Activated T-cell treated with anti-CD3 and anti-CD28 coated beads for 48 hours (primary cell): ENCODE measurements around the gene LUZP4.
"Not testable (repeated sequence)": the region's sequence is repeated elsewhere in the genome, so short reads cannot be mapped to it uniquely, and the experiment has no call there.

Experiments used
- DNase-seq: peaks from one replicate; pipeline ENCODE4 v3.0.0-alpha.2; 2020; ENCODE audit warnings: low read depth

Gene LUZP4, protein sequence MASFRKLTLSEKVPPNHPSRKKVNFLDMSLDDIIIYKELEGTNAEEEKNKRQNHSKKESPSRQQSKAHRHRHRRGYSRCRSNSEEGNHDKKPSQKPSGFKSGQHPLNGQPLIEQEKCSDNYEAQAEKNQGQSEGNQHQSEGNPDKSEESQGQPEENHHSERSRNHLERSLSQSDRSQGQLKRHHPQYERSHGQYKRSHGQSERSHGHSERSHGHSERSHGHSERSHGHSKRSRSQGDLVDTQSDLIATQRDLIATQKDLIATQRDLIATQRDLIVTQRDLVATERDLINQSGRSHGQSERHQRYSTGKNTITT

DNA sequence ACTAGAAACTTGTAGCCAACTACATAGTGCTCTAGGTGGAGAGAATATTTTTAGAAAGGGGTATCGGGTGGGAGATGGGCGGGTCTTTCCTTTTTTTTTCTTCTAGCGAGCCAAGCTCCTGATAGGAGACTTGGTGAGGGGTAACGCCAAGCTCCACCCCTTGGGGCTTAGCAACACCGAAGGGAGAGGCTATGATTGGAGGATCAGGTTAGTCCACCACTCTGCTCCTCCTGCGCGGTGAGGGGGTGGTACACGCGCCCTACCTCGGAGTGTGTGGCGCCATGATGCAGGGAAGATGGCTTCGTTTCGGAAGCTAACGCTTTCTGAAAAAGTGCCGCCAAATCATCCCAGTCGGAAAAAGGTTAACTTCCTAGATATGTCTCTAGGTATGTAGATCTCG is at the start of gene LUZP4:
Gene LUZP4 (plus strand): TSS at position 251 of the 400 bp plus-strand sequence. CDS start 45 bp downstream, at position 296.
- DNase-seq, result no peak

DNA sequence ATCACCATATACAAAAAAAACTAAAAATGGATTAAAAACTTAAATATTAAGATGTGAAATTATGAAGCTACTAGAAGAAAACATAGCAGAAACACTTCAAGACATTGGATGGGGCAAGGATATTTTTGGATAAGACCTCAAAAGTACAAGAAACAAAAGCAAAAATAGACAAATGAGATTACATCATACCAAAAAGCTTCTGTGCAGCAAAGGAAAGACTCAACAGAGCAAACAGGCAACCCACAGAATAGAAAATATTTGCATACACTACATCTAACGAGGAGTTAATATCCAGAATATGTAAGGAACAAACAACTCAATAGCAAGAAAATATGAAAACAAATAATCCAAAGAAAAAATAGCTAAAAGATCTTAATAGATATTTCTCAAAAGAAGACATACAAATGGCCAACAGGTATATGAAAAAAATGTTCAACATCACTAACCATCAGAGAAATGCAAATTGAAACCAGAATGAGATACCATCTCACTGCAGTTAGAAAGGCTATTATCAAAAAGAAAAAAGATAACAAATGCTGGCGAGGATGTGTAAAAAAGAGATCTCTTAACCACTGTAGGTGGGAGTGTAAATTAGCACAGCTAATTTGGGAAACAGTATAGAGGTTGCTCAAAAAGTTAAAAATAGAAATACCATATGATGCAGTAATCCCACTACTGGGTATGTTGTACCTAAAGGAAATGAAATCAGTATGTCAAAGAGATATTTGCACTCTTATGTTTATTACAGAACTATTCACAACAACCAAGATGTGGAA is 37.9 kb upstream of the LUZP4 start:
- no peak for DNase-seq

DNA sequence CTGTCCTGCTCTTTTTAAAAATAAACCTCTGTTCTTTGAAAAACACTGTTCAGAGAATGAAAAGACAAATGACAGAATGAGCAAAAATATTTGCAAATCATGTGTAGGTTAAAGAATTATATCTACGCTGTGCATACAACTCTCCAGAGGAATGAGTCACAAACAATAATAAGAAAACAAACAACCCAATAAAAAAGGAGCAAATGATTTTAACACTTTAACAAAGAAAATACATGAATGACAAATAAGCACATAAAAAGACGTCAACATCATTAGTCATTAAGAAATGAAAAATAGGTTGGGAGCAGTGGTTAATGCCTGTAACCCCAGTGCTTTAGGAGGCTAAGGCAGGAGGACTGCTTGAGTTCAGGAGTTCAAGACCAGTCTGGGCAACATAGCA is 34.5 kb upstream of the LUZP4 start:
- DNase-seq, result no peak

DNA sequence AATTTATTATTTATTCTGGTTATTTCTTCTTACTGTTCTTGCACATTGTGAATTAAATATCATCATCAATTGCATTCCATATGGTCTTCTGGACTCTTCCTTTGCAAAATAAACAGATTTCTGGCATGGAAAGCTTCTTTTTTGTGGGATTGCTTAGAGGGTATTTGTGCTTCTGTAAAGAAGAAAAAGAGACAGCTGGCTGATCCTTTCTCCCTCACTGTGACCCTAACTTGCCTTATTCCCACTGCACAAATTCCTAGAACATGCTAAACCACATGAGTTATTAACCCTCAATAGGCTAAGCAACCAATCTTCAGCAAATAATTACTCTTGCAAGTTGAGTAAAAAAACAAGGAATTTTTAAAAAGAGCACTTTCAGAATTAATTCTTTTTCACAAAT is 31.8 kb upstream of the LUZP4 start:
- DNase-seq, result no peak

DNA sequence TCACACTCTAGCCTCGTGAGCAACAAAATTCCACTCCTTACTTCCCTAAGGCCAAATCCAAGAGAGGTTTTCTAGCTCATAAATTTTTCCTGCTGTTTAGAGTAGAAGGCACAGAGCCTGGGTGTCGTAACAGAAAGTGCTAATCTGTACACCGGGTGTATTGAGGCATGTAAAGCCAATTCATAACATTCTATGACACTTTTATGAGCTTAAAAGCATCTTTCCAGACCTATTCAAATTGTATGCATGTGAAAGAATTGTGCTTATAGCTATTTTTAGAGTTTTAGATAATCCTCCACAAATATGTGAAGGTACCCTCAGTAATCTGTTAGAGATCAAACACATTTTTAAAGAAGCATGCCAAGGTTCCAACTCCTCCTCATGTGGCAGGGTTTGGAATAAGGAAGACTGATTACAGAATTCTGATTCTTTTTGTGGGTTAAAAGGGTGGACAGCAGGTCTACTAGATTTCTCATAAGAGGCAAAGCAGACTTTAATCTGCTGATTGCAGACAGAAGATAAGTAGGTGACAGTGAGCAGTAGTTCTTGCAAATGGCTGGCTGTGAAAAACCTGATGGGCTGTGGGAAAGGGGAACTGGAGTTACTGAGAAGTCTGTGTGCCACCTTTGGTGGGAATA is 30.2 kb upstream of the LUZP4 start:
- no peak for DNase-seq

DNA sequence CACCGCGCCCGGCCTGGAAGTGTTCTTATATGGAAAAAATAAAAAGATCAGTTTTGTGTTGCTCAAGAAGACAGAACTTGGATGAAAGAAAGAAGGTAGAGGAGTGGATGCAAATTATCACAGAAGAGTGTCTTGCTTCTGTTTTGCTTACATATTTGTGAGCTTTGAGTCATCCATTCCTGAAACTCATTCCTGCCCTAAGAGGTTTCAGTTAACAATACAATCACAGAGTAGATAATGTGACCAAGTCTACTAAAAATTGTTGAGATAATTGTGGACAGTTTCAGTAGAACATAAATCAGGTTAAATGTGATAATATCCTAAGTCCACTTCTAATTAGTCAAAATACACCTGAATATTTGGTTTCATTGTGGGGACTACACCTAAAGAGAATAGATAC is 29.2 kb upstream of the LUZP4 start:
- DNase-seq, result no peak

DNA sequence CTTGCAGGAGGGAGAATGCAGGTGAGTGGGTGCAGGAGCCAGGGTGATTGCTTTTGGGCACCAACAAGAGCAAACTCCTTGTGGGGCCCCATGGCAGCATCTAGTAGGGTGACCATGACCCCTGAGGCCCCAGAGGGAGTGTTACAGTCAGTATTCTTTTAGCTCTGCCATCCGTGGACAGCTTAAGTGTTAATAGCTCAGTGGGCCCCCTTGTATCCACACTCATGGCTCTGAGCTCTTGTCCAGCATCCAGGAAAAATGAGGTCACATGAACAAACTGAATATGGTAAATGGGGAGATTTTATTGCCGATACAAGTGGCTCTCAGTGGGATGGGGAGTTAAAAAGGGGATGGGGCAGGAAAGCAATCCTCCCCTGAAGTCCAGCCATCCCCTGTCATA is 28.4 kb upstream of the LUZP4 start:
- DNase-seq, result no peak

DNA sequence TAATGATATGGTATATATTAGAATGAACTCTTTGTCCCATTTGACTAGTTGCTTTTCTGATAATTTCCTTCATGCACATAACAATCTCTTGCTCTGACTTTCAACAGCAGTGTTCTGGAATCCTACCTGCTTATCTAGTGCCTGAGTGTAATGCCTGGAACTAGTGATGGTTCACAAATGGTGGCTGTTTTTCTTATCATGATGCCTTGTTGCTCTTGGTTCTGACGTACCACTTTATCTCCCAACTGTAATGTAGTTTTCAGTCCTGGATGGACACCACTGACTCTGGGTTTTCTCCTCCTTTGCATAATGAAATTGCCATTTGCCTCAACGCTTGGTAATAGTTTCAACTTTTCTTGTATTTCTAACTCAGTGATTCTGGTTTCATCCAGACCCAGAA is 25.5 kb upstream of the LUZP4 start:
- DNase-seq, result no peak

DNA sequence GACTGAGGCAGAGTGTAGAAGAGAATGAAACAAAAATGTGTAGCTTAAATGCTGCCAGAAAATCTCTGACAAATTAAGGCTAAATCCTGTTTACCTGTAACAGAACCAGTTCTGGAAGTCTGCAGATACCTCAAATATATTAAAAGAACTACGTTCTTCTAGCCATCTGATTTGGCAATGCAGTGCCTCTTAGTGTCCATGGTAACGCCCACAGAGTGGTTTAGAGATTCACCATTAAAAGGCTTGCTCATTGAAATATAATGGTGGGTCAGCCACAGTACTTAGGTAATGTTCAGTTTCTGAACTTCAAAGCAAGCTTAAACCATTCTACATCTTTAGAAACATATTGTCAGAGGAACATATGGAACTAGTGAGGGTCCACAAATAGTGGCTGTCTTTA is 23.2 kb upstream of the LUZP4 start:
- DNase-seq, result no peak

DNA sequence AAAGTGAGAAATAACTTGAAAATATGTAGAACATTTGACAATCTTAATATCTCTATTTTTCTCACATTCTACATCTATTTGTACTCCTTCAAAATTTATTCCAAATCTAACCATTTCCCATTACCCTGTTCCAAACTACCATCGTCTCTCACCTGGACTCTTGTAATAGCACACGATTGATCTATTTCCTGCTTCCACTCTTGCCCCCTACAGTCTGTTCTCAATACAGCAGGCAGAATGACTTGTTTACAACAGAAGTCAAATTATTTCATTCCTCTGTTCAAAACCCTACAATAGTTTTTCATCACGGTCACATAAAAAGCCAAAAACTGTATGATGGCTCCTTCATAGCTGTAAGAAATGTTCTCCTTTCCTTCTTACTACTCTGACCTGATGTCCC is 21.1 kb upstream of the LUZP4 start:
- no peak for DNase-seq

DNA sequence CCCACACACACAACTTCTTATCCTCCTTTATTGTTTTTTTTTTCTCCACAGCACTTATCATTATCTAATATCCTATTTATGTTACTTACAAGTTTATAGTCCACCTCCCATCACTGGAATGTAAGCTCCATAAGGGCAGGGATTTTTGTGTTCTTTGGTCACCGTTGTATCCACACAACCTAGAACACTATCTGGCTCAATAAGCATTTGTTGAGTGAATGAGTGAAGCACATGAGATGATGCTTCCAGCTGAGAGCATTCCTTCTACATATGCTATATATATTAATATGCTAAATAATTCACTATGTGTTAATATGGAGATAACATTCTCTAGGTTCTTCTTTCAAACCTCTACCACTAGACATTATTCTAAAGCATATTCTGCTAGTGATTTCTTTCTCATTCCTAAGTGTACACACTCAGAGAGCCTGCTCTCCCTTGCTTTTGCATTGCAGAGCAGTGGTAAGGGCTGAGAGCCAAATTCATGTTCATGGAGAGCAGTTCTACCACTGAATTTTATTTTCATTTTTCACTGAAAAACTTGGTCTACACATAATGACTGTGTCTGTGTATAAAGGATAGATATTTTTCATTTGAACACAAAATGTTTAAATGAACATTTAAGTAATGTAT is 20.3 kb upstream of the LUZP4 start:
- no peak for DNase-seq

DNA sequence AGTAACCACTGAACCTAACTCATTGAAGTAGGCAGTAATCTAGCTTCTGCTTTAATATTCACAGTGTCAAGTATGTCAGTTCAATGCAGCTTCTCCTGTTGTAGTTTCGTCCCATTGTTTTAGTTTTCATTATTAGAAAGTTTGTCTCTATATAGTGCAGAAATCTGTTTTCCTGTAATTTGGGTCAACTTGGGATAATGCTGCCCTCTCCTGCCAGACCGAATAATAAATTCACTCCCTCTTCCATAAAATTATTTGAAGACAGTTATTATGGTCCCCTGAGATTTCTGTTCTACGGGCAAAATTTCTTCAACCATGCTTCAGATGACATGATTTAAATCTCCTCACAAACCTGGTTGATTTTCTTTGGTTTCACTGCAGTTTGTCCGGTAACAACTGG is 4.6 kb upstream of the LUZP4 start:
- no peak for DNase-seq

DNA sequence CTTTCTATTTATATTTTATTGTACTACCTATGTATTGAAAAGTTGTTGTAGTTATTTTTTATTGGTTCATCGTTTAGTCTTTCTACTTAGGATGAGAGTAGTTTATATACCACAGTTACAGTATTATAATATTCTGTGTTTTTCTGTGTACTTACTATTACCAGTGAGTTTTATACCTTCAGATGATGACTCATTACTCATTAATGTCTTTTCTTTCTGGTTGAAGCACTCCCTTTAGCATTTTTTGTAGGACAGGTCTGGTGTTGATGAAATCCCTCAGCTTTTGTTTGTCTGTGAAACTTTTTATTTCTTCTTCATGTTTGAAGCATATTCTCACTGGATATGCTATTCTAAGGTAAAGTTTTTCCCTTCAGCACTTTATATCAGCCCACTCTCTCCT is 7.7 kb downstream of the LUZP4 start:
- DNase-seq, result no peak

DNA sequence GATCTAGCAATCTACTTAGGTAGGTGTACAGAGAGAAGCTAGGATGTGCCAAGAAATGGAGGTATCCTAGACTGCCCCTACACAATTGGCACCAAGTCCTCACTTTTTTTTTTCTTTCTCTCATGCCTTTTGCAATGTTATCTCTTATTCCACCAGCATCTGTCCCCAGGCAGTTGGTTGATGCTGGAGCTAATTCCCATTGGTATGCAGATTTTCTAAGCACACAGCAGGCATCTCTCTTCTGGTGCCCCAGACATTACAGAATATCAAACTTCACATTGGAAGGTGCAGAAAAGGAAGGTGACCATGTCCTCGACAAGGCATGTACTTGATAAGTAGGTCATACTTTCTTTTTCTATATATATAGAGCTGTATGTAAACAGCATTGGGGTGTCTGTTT is 21.6 kb downstream of the LUZP4 start:
- no peak for DNase-seq

DNA sequence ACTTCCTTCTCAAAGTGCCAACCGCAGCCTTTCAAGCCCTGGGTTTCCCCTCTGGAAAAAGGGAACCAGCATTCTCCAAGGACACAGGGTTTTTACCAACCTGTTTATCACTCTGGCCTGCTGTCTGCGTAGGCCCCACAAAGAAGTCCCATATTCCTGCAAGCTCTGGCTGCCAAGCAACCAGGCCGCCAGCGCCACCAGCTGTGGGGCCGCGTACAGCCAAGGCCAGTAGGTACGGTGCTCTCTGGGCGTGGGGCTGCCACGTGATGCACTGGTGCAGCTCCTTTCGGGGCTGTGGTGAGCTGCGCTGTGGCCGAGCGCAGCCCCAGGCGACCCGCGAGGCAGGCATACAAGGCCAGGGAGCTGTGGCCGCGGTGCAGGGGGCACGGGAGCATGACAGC is 22.1 kb downstream of the LUZP4 start:
- no peak for DNase-seq

DNA sequence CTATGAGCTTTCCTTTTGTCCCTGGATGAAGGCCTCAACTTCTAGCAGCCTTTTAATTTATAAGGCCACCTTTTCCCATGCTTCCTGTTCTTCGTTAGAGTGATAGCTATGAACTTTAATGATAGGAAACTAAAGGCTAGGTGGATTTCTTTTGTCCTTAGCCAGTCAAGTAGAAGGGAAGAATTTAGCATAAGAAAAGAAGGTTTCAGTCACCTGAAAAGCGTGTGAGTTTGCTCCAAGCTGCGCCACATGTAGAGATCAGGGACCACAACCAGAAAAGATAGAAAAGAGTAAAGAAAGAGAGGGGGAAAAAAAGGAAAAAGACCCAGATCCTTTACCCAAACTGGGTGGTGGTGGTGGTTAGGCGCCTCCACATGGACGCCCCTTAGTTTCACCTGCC is 28.6 kb downstream of the LUZP4 start:
- DNase-seq, result no peak

DNA sequence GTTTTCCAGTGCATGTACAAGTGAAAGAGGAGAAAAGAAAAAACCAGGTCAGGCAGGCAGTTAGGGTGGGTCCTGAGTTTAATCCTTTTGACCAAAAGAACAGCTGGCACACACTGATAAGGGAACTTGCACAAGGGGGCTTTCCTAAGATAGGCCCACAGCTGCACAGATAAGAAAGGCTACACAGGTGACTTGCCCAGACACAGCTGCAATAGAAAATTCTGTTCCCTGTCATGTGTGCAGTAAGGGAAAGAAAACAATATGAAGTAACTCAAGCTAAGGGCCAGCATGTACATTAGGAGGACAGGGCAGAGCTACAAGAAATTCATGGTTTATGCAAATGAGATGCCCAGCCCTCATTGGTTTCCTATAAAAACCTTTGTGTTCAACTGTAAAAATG is 32.9 kb downstream of the LUZP4 start:
- DNase-seq, result no peak

DNA sequence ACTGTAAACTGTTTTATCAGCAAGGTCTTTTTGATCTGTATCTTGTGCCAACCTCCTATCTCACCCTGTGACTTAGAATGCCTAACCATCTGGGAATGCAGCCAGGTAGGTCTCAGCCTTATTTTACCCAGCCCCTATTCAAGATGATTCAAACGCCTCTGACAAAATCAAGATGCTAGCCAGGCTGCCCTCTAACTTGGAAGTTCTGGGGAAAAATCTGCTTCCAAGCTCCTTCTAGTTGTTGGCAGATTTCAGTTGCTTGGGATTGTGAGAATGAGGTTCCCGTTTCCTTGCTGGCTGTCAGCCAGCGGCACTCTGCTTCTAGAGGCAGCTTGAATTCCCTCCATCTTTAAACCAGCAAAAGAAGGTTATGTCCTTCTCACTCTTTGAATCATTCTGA is 34.7 kb downstream of the LUZP4 start:
- DNase-seq, result no peak

DNA sequence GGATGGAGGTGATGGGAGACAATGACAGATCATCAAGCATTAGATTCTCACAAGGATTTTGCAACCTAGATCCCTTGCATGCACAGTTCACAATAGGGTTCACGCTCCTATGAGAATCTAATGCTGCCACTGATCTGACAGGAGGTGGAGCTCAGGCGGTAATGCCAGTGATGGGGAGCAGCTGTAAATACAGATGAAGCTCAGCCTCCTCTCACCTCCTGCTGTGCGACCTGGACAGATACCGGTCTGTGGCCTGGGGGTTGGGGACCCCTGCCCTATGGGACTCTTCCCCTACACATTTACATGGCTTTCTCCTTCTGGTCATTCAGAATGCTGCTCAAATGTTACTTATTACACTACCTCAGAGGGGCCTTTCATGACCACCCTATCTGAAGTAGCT is 39.8 kb downstream of the LUZP4 start:
- DNase-seq, result not testable (repeated sequence)

DNA sequence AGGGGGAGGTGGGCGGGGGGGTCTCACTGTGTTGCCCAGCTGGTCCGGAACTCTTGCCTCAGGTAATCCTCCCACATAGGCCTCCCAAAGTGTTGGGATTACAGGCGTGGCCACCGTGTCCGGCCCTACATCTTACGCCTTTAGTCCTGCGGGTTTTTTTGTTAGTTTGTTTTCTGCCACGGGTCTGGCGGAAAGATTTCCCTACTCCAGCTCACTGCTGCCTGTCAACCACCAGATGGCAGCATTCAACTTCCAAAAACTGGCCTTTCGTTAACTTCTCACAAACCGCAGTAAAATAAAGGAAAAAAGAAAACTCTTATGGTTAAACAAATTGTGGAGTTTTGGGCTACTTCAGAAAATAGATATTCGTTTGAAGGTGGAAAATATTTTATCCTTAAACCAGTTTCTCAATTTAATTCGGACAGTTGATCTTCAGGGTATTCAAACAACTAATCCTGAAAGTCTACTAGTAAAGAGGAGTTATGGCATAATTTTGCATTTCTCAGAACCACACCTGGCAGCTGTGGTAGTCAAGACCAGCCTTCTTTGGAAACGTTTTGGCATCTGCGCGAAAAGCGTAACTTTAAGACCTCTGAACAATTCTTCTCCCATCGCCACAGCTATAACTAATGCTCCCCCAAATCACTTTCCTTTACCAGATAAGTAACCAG is 41.1 kb downstream of the LUZP4 start:
- no peak for DNase-seq

DNA sequence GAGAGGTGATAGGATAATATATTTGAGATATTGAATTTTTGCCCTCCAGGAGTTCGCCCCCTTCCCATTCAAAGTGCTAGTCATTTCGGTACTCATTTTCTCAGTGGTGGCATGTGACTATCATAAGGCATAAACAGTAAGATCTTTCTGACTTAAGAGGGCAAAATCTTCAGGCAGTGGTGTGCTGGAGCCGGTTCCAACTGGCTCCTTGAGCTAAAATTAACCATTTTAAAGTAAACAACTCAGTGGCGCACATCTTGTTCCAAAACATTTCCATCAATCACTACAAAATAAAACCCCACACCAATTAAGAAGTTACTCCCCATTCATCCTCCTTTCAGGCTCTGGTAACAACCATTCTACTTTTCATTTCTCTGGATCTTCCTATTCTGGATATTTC is 43.3 kb downstream of the LUZP4 start:
- no peak for DNase-seq

DNA sequence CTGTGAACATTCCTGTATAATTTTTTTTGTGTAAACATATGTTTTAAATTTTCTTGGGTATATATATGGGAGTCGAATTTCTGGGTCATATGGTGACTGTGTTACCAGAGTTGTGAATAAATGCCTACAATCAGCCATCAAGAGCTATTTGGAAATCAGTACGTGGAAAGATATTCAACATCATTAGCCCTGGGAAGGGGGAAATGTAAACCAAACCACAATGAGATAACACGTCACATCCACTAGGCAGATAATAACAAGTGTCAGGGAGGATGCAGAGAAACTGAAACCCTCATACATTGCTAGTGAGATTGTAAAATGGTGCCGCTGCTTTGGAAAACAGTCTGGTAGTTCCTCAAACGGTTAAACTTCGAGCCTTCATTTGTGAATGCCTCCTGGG is 43.9 kb downstream of the LUZP4 start:
- DNase-seq, result no peak
